ENCODE measurements around the gene TIGD4.
A peak's percentile ranks its signal among the peaks of the same experiment; 100 is the strongest.

The TIGD4 gene

DNA sequence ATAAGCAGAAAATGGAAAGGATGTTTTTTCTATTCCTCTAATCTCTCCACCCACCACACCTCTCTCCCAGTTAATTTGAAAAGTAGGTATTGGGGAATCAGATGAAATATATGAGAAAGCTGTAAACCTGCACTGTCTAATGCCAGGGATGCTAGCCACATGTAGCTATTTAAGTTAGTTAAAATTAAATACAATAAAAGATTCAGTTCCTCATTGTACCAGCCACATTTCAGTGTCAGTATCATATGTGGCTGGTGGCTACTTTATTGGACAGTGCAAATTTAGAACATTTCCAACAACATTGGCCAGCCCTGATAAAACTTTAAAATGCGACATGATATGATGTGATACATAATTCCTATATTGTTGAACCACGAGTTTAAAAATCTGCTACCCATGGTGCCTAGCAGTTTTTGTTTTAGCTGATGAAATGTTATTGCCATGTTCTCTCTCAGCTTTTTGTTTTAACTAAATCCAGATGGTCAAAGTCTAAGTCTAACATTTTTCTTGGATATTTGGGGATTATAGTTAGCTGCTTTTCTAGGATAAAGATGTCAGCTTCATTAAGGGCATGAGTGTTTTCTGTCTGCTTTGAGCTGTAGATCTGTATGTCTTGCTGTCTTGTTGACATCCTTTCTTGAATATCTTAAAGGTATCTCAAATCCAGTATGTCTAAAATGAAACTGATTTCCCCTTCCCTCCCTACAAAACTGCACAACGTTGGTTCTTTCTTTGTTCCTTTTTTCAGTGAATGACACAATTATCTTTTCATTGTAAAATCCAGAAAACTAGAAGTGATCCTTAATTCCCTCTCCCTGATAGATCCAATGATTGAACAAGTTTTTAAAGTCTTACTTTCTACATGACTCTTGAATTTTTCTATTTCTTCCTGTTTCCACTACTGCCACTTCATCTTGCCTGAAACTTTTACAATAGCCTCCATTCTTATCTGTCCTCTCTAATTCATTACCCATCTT is 6.4 kb upstream of the TIGD4 start:
- TF ChIP-seq TCF12 (IDR thresholded peaks at IDR 0.05; ENCODE audit: low read depth) (no peak), CEBPB (IDR thresholded peaks at IDR 0.05) (no peak), TEAD4 (IDR thresholded peaks at IDR 0.05) (no peak), YY1 (IDR thresholded peaks at IDR 0.05; ENCODE audit: low read depth) (no peak), TAF1 (IDR thresholded peaks at IDR 0.05; ENCODE audit: low read depth) (no peak), FOXM1 (IDR thresholded peaks at IDR 0.05; ENCODE audit: borderline replicate concordance, low read depth) (no peak), RAD21 (IDR thresholded peaks at IDR 0.05; ENCODE audit: low read depth) (no peak), EP300 (IDR thresholded peaks at IDR 0.05; ENCODE audit: borderline replicate concordance) (no peak), CREB1 (IDR thresholded peaks at IDR 0.05; ENCODE audit: low read depth) (no peak), EGR1 (IDR thresholded peaks at IDR 0.05) (no peak), NFIC (IDR thresholded peaks at IDR 0.05) (no peak)
- TF ChIP-seq, protein P1, sequence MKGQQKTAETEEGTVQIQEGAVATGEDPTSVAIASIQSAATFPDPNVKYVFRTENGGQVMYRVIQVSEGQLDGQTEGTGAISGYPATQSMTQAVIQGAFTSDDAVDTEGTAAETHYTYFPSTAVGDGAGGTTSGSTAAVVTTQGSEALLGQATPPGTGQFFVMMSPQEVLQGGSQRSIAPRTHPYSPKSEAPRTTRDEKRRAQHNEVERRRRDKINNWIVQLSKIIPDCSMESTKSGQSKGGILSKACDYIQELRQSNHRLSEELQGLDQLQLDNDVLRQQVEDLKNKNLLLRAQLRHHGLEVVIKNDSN (IDR thresholded peaks at IDR 0.05), result no peak
- TF ChIP-seq, protein P2, sequence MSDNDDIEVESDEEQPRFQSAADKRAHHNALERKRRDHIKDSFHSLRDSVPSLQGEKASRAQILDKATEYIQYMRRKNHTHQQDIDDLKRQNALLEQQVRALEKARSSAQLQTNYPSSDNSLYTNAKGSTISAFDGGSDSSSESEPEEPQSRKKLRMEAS (IDR thresholded peaks at IDR 0.05), result no peak
- TF ChIP-seq, protein P3, sequence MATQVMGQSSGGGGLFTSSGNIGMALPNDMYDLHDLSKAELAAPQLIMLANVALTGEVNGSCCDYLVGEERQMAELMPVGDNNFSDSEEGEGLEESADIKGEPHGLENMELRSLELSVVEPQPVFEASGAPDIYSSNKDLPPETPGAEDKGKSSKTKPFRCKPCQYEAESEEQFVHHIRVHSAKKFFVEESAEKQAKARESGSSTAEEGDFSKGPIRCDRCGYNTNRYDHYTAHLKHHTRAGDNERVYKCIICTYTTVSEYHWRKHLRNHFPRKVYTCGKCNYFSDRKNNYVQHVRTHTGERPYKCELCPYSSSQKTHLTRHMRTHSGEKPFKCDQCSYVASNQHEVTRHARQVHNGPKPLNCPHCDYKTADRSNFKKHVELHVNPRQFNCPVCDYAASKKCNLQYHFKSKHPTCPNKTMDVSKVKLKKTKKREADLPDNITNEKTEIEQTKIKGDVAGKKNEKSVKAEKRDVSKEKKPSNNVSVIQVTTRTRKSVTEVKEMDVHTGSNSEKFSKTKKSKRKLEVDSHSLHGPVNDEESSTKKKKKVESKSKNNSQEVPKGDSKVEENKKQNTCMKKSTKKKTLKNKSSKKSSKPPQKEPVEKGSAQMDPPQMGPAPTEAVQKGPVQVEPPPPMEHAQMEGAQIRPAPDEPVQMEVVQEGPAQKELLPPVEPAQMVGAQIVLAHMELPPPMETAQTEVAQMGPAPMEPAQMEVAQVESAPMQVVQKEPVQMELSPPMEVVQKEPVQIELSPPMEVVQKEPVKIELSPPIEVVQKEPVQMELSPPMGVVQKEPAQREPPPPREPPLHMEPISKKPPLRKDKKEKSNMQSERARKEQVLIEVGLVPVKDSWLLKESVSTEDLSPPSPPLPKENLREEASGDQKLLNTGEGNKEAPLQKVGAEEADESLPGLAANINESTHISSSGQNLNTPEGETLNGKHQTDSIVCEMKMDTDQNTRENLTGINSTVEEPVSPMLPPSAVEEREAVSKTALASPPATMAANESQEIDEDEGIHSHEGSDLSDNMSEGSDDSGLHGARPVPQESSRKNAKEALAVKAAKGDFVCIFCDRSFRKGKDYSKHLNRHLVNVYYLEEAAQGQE (IDR thresholded peaks at IDR 0.05; ENCODE audit: low read depth), result no peak

DNA sequence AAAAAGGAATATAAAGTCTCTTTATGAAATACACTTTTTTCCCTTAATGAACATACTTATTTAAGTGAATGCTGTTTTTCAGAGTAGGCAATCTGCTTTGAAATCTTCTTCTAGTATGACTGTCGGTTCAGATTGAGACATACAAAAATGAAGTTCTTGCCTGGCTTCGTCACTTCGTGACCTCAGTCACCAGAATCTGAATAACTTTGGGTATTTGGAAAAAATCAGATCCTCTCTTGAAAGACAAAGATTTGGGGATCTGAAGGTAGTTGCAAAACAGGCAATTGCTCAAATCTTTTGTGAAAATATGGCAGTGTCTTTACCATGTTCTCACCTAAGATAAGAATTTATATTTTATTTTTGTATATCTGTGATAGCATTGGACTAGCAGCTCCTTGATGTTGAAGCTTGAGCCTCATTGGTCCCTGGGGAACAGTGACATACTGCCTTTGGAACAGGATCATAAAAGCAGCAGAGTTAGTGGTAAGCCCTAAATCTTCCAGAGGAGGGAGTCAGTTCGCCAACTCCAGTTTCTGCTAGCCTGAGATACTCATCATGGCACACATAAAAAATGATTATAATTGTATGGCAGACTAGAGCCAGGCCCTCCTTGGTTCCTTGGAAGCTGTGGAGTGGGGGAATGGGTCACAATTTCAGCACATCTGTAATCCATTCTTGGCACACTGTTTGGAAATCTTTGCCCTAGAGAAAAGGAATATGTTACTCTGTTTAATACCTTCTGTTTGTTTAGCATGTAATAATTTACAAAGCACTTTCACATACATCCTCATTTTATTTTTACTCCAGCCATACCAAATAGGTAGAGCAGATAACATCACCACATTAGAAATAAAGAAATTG is 5.2 kb upstream of the TIGD4 start:
- TF ChIP-seq CREB1 (IDR thresholded peaks at IDR 0.05; ENCODE audit: low read depth) (no peak), FOXM1 (IDR thresholded peaks at IDR 0.05; ENCODE audit: borderline replicate concordance, low read depth) (no peak), TAF1 (IDR thresholded peaks at IDR 0.05; ENCODE audit: low read depth) (no peak), RAD21 (IDR thresholded peaks at IDR 0.05; ENCODE audit: low read depth) (peak; percentile 4; the same call in 1 of the 2 replicates), CEBPB (IDR thresholded peaks at IDR 0.05) (no peak), YY1 (IDR thresholded peaks at IDR 0.05; ENCODE audit: low read depth) (no peak), EP300 (IDR thresholded peaks at IDR 0.05; ENCODE audit: borderline replicate concordance) (no peak), ZBTB7A (IDR thresholded peaks at IDR 0.05; ENCODE audit: low read depth) (no peak)
- TF ChIP-seq, protein P3 (IDR thresholded peaks at IDR 0.05; ENCODE audit: low read depth), result no peak

DNA sequence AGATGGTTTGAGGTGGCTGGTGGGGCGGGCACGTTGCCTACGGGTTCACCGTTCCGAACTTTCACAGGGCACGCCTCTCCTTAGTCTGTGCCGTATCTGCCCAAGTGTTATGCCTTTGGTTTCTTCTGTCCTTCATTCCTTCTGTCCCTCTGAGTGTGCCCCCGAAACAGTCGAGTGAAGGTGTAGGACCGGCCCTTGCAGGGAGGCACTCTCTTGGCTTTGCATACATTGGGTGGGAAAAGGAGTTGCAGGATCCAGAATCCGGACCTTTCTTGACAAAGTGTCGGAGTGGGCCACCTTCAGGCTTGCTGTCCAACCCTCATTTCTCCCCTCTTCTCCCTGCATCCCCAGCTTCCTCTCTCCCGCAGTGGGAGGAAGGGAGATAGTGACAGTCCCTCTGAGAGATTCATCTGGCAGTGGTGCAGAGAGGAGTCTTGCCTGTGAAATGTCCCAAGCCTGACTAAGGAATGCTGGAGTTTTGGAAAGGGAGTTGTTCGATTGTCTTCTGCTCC is 793 bp upstream of the TIGD4 start:
- TF ChIP-seq, protein P2 (IDR thresholded peaks at IDR 0.05), result peak; percentile 16; the same call in 1 of the 2 replicates
- TF ChIP-seq NFIC (IDR thresholded peaks at IDR 0.05) (no peak), TCF12 (IDR thresholded peaks at IDR 0.05; ENCODE audit: low read depth) (no peak)

DNA sequence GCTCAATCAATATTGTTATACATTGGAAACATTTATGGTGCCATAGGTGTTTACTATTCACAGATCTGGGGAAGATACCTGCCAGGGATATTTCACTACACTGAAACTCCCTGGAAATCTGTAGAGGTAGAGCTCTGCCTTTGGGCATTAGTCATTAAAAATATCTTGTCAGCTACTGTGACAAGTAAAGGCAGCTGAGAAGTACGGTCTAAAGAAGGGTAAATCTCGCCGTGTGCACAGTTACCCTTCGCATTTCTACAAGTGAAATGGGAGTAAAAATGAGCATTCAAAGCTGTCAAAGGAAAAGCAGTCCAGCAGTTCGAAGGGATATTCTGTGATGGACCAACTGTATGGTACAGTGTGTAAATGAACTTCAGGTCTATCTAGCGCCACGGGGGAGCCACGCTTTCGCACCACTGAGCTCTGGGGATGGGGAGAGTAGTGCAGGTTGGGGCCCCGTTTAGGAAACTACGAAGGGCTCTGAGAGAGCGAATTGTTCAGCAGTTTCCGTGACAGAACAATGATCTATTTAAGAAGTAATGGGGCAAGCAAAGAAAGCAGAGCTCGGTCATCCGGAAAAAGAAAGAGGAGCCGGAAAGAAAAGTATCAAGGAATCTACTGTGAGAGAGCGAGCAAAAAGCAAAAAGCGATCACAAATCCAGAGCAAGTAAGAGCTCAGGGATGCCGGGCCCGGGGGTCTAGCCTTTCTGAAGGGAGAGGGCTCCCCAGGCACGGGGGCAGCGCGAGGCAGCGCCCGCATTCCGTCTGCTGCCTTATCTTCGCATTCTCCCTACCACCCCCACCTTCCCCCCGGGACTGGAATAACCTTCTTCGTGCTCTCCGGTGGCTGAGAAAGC is 646 bp downstream of the TIGD4 start:
- TF ChIP-seq TEAD4 (IDR thresholded peaks at IDR 0.05), result no peak
- no peak for TF ChIP-seq RAD21 (IDR thresholded peaks at IDR 0.05; ENCODE audit: low read depth)
- TF ChIP-seq, protein P3 (IDR thresholded peaks at IDR 0.05; ENCODE audit: low read depth), result no peak
- TF ChIP-seq EGR1 (IDR thresholded peaks at IDR 0.05), result no peak
- no peak for TF ChIP-seq YY1 (IDR thresholded peaks at IDR 0.05; ENCODE audit: low read depth)
- no peak for TF ChIP-seq ZBTB7A (IDR thresholded peaks at IDR 0.05; ENCODE audit: low read depth)
- TF ChIP-seq, protein P2 (IDR thresholded peaks at IDR 0.05), result no peak
- TF ChIP-seq CEBPB (IDR thresholded peaks at IDR 0.05), result no peak
- no peak for TF ChIP-seq EP300 (IDR thresholded peaks at IDR 0.05; ENCODE audit: borderline replicate concordance)
- TF ChIP-seq FOXM1 (IDR thresholded peaks at IDR 0.05; ENCODE audit: borderline replicate concordance, low read depth), result no peak
- TF ChIP-seq, protein P1 (IDR thresholded peaks at IDR 0.05), result no peak
- no peak for TF ChIP-seq TAF1 (IDR thresholded peaks at IDR 0.05; ENCODE audit: low read depth)
- no peak for TF ChIP-seq TCF12 (IDR thresholded peaks at IDR 0.05; ENCODE audit: low read depth)
- TF ChIP-seq CREB1 (IDR thresholded peaks at IDR 0.05; ENCODE audit: low read depth), result no peak
- TF ChIP-seq NFIC (IDR thresholded peaks at IDR 0.05), result no peak
